HCT116 (cell line): ENCODE results near the gene TEX101. TPM values are rescaled to one million over a fixed set of nuclear protein-coding genes. Genes with fewer than 3 reads are reported as not detected.

ENCODE experiments used
- ATAC-seq: fragments of 200-7000 bp; cut with Tn5 transposase; 2 replicates; pipeline ENCODE4 v1.9.1; 2020; ENCODE audit warnings: mild to moderate bottlenecking, moderate library complexity
- BruUV-seq: library from RNA; stranded (reverse); fragments of 400-500 nt; replicated peaks from 2 replicates; lab custom pipeline; 2021; lab: Mats Ljungman, UMichigan
- CTCF ChIA-PET: fragments of 300-600 bp; sonication (Branson Sonifier 250); formaldehyde crosslinking; loops from one replicate; lab custom pipeline; 2021; ENCODE audit warnings: antibody characterized with exemption; lab: Charles Lee
- POLR2A ChIA-PET: fragments of 300-600, 350-600 bp; sonication (Branson Sonifier 250); formaldehyde crosslinking; loops from one replicate; lab custom pipeline; 2021; ENCODE audit warnings: antibody characterized with exemption; lab: Charles Lee
- RAD21 ChIA-PET, 2 experiments: fragments of 300-600 bp; sonication (Branson Sonifier 250); formaldehyde crosslinking; loops; one replicate each; lab custom pipeline; 2023; ENCODE audit warnings: low total read pairs in 2 of 2; ENCODE audit not compliant: uncharacterized antibody in 2 of 2, unreplicated experiment in 2 of 2, low non-redundant PET in 1 of 2; lab: Charles Lee
- DNase-seq: peaks from one replicate; pipeline ENCODE4 v3.0.0-alpha.2; 2010; ENCODE audit warnings: low read depth, low spot score
- H2AFZ ChIP-seq: fragments of 200-600 bp; shearing (Covaris generic), sonication (generic); 2 replicates; pipeline ENCODE4 v1.6.1; 2017; ENCODE audit warnings: low read depth, mixed run types, mixed read lengths, antibody characterized with exemption, low read length; ENCODE audit not compliant: poor library complexity, severe bottlenecking
- H3K27ac ChIP-seq: 2 replicates; pipeline ENCODE4 v1.5.1; 2012; ENCODE audit warnings: low read depth, low read length
- H3K27me3 ChIP-seq: fragments of 200-600 bp; sonication (generic); 2 replicates; pipeline ENCODE4 v1.6.1; 2016; ENCODE audit warnings: mixed run types, low read length, mixed read lengths; ENCODE audit not compliant: insufficient read depth
- H3K36me3 ChIP-seq, 2 experiments: fragments of 200-500 bp in 1 of 2; fragments of 200-600 bp in 1 of 2; sonication (Bioruptor generic) in 1 of 2; sonication (generic) in 1 of 2; 2 replicates each; pipeline versions ENCODE4 v1.5.1 to v1.6.1; 2014 to 2016; ENCODE audit warnings: low read length in 2 of 2, inconsistent platforms in 1 of 2, mixed read lengths in 1 of 2, mixed run types in 1 of 2; ENCODE audit not compliant: insufficient read depth in 2 of 2, control insufficient read depth in 1 of 2
- H3K4me1 ChIP-seq, 2 experiments: fragments of 200-600 bp in 1 of 2; sonication (generic) in 1 of 2; 2 replicates each; pipeline versions ENCODE4 v1.5.1 to v1.6.1; 2012 to 2017; ENCODE audit warnings: low read length in 2 of 2, inconsistent platforms in 1 of 2, mild to moderate bottlenecking in 1 of 2, mixed read lengths in 1 of 2, mixed run types in 1 of 2, moderate library complexity in 1 of 2; ENCODE audit not compliant: insufficient read depth in 2 of 2, control insufficient read depth in 1 of 2
- H3K4me2 ChIP-seq: fragments of 200-600 bp; sonication (generic); 2 replicates; pipeline ENCODE4 v1.6.1; 2017; ENCODE audit warnings: mixed run types, low read length, mixed read lengths
- H3K4me3 ChIP-seq, 2 experiments: fragments of 200-600 bp in 1 of 2; sonication (generic) in 1 of 2; replicated peaks in 1 of 2; 2 replicates each; pipeline ENCODE4 v1.5.1; 2011 to 2016; ENCODE audit warnings: low read length in 2 of 2, control low read depth in 1 of 2, low read depth in 1 of 2, mild to moderate bottlenecking in 1 of 2, mixed read lengths in 1 of 2, mixed run types in 1 of 2
- H3K79me2 ChIP-seq: fragments of 200-600 bp; sonication (generic); 2 replicates; pipeline ENCODE4 v1.6.1; 2017; ENCODE audit warnings: mild to moderate bottlenecking, mixed run types, low read length, moderate library complexity, mixed read lengths; ENCODE audit not compliant: insufficient read depth
- H3K9ac ChIP-seq: fragments of 200-600 bp; sonication (generic); 2 replicates; pipeline ENCODE4 v1.6.1; 2016; ENCODE audit warnings: low read length, mixed read lengths
- H3K9me2 ChIP-seq: fragments of 200-600 bp; sonication (generic), shearing (Covaris generic); 2 replicates; pipeline ENCODE4 v1.6.1; 2017; ENCODE audit warnings: mixed run types, mild to moderate bottlenecking, moderate library complexity; ENCODE audit not compliant: insufficient read depth
- H3K9me3 ChIP-seq, 2 experiments: fragments of 200-500 bp in 1 of 2; fragments of 200-600 bp in 1 of 2; sonication (Bioruptor generic) in 1 of 2; sonication (generic) in 1 of 2; 2 replicates each; pipeline ENCODE4 v1.6.1; 2014 to 2017; ENCODE audit warnings: low read length in 2 of 2, mixed read lengths in 2 of 2, inconsistent platforms in 1 of 2, low read depth in 1 of 2, mild to moderate bottlenecking in 1 of 2, mixed run types in 1 of 2, moderate library complexity in 1 of 2; ENCODE audit not compliant: control insufficient read depth in 1 of 2, insufficient read depth in 1 of 2
- H4K20me1 ChIP-seq: fragments of 200-600 bp; sonication (generic), shearing (Covaris generic); 2 replicates; pipeline ENCODE4 v1.6.1; 2017; ENCODE audit warnings: mixed run types, mild to moderate bottlenecking, moderate library complexity; ENCODE audit not compliant: insufficient read depth
- ATF3 ChIP-seq: IDR thresholded peaks from 2 replicates; pipeline ENCODE4 v1.6.1; 2012
- CBX3 ChIP-seq: IDR thresholded peaks from 2 replicates; pipeline ENCODE4 v1.6.1; 2012; ENCODE audit warnings: low read depth
- CEBPB ChIP-seq: IDR thresholded peaks from 2 replicates; pipeline ENCODE4 v1.6.1; 2012; ENCODE audit warnings: low read depth
- EGR1 ChIP-seq: IDR thresholded peaks from 2 replicates; pipeline ENCODE4 v1.6.1; 2012; ENCODE audit warnings: low read depth
- ELF1 ChIP-seq: IDR thresholded peaks from 2 replicates; pipeline ENCODE4 v1.6.1; 2012; ENCODE audit warnings: low read depth, borderline replicate concordance
- EZH2 ChIP-seq: fragments of 200-600 bp; sonication (generic); IDR thresholded peaks from 2 replicates; pipeline ENCODE4 v1.6.1; 2017; ENCODE audit warnings: antibody characterized with exemption, mixed run types
- EZH2phosphoT487 ChIP-seq: fragments of 200-600 bp; IDR thresholded peaks from 2 replicates; pipeline ENCODE4 v1.6.1; 2018; ENCODE audit warnings: antibody characterized with exemption, borderline replicate concordance
- FOSL1 ChIP-seq: IDR thresholded peaks from 2 replicates; pipeline ENCODE4 v1.6.1; 2012; ENCODE audit warnings: low read depth
- RAD21 ChIP-seq: IDR thresholded peaks from 2 replicates; pipeline ENCODE4 v1.6.1; 2012; ENCODE audit warnings: low read depth, mild to moderate bottlenecking
- REST ChIP-seq: IDR thresholded peaks from 2 replicates; pipeline ENCODE4 v1.6.1; 2012; ENCODE audit warnings: low read depth
- SIN3A ChIP-seq: IDR thresholded peaks from 2 replicates; pipeline ENCODE4 v1.6.1; 2012; ENCODE audit warnings: low read depth
- SP1 ChIP-seq: IDR thresholded peaks from 2 replicates; pipeline ENCODE4 v1.6.1; 2012; ENCODE audit warnings: low read depth
- TCF7L2 ChIP-seq: IDR thresholded peaks from 2 replicates; pipeline ENCODE4 v1.7.0; 2011; ENCODE audit warnings: borderline replicate concordance, inconsistent platforms; ENCODE audit not compliant: insufficient read depth, insufficient read length; ENCODE audit errors: extremely low read depth
- ZFX ChIP-seq: fragments of 450-650 bp; IDR thresholded peaks from 2 replicates; pipeline ENCODE4 v1.6.1; 2017
- intact Hi-C: fragments of 100-400 bp; cut with micrococcal nuclease; formaldehyde crosslinking; loops from 2 replicates; pipeline ENCODE4 v1.10.0; 2022
- total RNA-seq: library from RNA; stranded (reverse); gene quantifications from one replicate; pipeline ENCODE4 v1.2.1, GENCODE V29; 2021; ENCODE audit not compliant: unreplicated experiment

The TEX101 gene
- total RNA-seq, 1 experiment from 2014 or later: not detected

GRCh38 chr19:43457809-43458208, 43.1 kb downstream of the TEX101 start:
- no peak overlapping the region for H3K27ac ChIP-seq
- POLR2A ChIA-PET: no interaction called here
- H3K4me1 ChIP-seq: peaks cover 2 to 3% of the 10 kb centered on the region in 2 experiments; a peak in 3 of 4 replicates
- no peaks in the 10 kb centered on the region for H3K79me2 ChIP-seq
- RAD21 ChIA-PET: no interaction called here
- no peak overlapping the region for H3K4me3 ChIP-seq
- H3K9ac ChIP-seq: no peak overlapping the region
- H3K4me2 ChIP-seq: no peak overlapping the region
- no peaks in the 10 kb centered on the region for H3K36me3 ChIP-seq
- intact Hi-C loops: no loop called here
- no peak overlapping the region for H2AFZ ChIP-seq
- no peaks in the 10 kb centered on the region; a peak in 1 of 4 replicates for H3K9me3 ChIP-seq
- DNase-seq (no peak), ATAC-seq (no peak)
- TF ChIP-seq SP1 (no peak), CBX3 (no peak), TCF7L2 (no peak), REST (no peak), ATF3 (no peak), EZH2 (no peak), EZH2phosphoT487 (no peak), EGR1 (no peak), ELF1 (no peak), CEBPB (no peak), SIN3A (no peak), ZFX (no peak), FOSL1 (no peak), RAD21 (no peak)
- no peaks in the 10 kb centered on the region for H3K9me2 ChIP-seq
- CTCF ChIA-PET: interaction anchor here (2.3 kb wide), 1 partner anchor 11 kb away, joined by 10 read pairs; no protein-coding TSS in a partner anchor
- no peaks in the 10 kb centered on the region for H4K20me1 ChIP-seq
- H3K27me3 ChIP-seq: no peaks in the 10 kb centered on the region
- BruUV-seq: no TSS peak
